GM12865 (cell line): ENCODE results near the gene BHLHE23.

Source experiments
- DNase-seq: peaks from one replicate; pipeline ENCODE4 v3.0.0; 2010; ENCODE audit warnings: low read depth
- H3K4me3 ChIP-seq: 2 replicates; pipeline ENCODE4 v1.5.1; 2011; ENCODE audit warnings: mild to moderate bottlenecking, low read depth, low read length, control low read depth
- TF ChIP-seq, protein P1 (sequence below): IDR thresholded peaks from 2 replicates; pipeline ENCODE4 v1.5.1; 2011; ENCODE audit warnings: low read length, control low read depth, low read depth, inconsistent platforms; ENCODE audit not compliant: insufficient read depth; ENCODE audit errors: missing control alignments

Gene BHLHE23

DNA sequence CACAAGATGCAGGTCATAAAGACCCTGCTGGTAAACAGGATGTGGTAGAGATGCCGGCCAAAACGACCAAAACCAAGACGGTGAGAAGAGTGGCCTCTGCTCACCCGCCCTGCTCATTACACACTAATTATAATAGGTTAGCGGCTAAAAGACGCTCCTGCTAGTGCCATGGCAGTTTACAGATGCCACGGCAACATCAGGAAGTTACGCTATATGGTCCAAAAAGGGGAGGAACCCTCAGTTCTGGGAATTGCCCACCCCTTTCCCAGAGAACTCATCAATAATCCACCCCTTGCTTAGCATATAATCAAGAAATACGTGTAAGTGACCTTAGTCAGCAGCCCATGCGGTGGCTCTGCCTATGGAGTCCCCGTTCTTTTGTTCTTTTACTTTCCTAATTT lies 17.6 kb downstream of the BHLHE23 start:
- DNase-seq = peak; percentile 59
- TF ChIP-seq, protein P1, sequence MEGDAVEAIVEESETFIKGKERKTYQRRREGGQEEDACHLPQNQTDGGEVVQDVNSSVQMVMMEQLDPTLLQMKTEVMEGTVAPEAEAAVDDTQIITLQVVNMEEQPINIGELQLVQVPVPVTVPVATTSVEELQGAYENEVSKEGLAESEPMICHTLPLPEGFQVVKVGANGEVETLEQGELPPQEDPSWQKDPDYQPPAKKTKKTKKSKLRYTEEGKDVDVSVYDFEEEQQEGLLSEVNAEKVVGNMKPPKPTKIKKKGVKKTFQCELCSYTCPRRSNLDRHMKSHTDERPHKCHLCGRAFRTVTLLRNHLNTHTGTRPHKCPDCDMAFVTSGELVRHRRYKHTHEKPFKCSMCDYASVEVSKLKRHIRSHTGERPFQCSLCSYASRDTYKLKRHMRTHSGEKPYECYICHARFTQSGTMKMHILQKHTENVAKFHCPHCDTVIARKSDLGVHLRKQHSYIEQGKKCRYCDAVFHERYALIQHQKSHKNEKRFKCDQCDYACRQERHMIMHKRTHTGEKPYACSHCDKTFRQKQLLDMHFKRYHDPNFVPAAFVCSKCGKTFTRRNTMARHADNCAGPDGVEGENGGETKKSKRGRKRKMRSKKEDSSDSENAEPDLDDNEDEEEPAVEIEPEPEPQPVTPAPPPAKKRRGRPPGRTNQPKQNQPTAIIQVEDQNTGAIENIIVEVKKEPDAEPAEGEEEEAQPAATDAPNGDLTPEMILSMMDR = no peak
- H3K4me3 ChIP-seq = peak overlapping the region; percentile 38

DNA sequence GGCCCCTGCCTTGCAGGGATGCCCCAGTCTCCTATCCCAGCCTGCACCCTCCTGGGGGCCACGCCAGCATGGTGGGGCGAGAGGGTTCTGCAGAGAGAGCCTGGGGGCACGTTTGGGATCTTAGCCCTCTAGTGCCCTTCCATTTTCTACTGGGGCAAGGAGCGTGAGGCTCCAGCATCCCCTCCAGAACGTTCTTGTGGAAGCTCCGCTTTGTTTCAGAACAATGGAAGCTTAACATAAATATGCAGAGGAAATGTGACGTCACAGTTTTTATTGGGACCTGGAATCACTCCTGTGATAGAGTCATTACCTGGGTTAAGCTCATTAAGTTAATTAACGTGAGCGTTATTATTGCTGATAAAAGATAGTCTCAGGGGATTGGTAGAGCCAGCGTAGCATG lies 19.6 kb downstream of the BHLHE23 start:
- DNase-seq = no peak

DNA sequence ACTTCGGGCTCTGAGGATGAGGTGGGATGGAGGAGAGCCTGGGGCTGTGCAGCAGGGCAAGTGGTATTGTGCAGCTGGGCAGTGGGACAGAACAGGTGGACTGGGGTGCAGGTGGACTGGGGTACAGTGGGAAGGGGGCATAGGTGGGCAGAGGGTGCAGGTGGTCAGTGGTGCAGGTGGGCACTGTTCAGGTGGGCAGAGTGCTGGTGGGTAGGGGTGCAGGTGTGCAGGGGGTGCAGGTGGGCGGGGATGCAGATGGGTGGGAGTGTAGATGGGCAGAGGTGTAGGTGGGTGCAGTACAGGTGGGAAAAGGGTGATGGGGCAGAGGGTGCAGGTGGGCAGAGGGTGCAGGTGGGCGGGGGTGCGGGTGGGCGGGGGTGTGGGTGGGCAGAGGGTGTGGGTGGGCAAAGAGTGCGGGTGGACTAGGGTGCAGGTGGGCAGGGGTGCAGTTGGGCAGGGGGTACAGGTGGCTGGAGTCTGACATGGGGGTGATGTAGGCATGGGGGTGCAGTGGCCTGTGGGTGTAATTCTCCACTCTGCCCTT lies 20.4 kb downstream of the BHLHE23 start:
- TF ChIP-seq, protein P1 = no peak
- H3K4me3 ChIP-seq = no peak overlapping the region
- DNase-seq = no peak

More for the DNA sequence above, 19.6 kb downstream of the BHLHE23 start:
- no peak overlapping the region for H3K4me3 ChIP-seq
- TF ChIP-seq, protein P1 = no peak

DNA sequence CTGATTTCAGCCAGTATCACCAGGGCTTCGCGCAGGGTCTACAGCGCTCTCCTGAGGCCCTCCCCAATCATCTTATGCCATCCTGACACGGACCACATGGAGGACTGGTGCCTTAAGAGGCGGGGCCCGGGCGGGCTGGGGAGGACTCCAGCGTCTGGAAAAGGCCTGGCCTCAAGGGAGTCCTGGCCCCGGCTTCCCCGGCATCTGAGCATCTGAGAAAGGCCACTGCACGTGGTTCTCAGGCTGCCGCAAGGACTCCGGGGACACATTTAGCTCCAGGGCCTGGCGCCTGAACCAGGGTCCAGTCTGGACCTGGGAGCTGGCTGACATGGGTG lies 21.4 kb downstream of the BHLHE23 start:
- TF ChIP-seq, protein P1 = no peak
- no peak for DNase-seq
- H3K4me3 ChIP-seq = no peak overlapping the region

DNA sequence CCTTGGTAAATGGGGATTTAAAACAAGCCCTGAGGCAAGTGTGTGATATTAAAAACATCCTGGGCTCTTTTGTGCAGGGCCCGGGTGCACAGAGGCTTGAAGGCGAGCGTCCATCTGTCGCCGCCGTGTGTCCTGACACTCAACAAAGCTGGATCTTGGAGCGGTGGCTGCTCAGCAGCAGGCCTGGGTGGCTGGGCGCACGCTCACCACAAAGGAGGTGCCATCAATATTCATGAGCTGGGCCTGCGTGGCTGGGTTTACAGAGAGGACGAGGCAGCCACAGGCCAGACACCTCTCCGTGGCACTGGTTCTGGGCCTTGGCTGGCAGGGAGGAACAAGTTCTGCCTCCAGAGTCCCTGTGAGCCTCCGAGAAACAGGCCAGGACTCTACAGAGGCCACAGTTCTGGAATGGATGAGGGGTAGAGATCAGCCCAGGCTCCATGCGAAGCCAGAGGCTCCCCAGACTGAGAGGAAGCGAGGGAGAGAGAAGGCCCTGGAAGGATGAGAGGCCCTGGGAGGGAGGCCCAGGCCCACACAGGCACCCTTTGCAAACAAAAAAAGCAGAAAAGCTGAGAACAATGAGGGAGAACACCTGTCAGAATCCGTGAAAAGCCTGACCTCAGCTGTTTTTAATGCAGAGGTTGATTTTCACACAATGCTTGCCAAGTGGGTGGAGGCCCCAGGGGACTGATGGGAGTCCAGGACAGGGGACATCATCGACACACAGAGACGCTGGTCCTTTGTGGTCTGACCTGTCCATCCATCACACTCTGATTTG lies 21.9 kb downstream of the BHLHE23 start:
- TF ChIP-seq, protein P1 = no peak
- H3K4me3 ChIP-seq = no peak overlapping the region
- no peak for DNase-seq

DNA sequence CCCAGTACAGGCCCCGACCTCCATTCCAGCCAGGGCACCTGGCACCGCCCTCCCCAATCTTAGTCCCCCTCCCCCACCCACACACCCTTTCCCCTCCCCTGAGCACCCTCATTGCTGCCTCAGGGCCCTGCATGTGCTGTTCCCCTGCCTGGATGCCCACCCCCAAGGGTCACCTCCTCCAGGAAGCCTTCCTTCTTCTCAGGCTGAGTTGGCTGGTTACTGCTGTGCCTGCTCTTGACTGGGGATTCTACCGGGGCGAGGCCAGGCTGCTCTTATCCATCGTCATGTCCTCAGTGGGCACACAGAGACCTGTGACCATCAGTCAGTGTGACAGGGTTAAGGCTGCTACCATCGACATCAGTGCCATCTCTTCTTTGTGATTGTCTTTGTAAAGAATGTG lies 23.6 kb downstream of the BHLHE23 start:
- TF ChIP-seq, protein P1 = no peak
- DNase-seq = no peak
- H3K4me3 ChIP-seq = no peak overlapping the region
